Measurements from ENCODE around the gene LURAP1L. TPM values are rescaled to one million over a fixed set of nuclear protein-coding genes. Genes with fewer than 3 reads are reported as not detected.

LURAP1L gene
- total and polyA plus RNA-seq, 9 of the 15 experiments (the other 6 are each of a cell fraction or from before 2014, with no cell fraction given) = 0.06 to 0.28 (median 0.07) TPM; not detected in 4

DNA sequence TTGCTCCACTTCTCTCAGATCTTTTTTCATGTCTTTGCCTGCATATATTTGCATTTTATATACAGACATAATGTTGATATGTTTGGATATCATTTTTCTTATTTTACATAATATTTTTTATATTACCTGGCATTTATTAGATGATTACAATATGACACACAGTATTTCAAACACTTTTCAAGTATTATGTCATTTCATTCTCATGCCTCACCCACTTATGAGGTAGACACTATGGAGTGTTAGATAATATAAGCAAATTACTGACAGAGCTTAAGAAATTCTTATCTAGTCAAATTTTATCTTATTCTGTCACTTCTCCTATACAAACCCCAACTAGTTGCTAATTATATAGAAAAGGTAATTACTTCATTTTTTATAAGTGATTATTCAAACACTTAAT is 11.1 kb downstream of the LURAP1L start:
- Histone ChIP-seq H3K9me1 (ENCODE audit: control insufficient read depth, insufficient read depth, low read length) (no peaks in the 10 kb centered on the region), H3K9me3 (replicated peaks; ENCODE audit: control insufficient read depth, insufficient read depth, low read depth, low read length) (no peaks in the 10 kb centered on the region), H3K9ac (ENCODE audit: insufficient read depth in 1 of 2, low read depth in 2 of 2, low read length in 2 of 2) (no peak overlapping the region), H3K4me3 (no peak overlapping the region), H3K27ac (ENCODE audit: extremely low read depth, low read depth, low read length) (no peak overlapping the region), H3K36me3 (ENCODE audit: control insufficient read depth, insufficient read depth, low read length) (no peaks in the 10 kb centered on the region), H3K4me2 (ENCODE audit: insufficient read depth, low read length) (no peak overlapping the region), H2AFZ (ENCODE audit: low read depth, low read length) (no peak overlapping the region), H3K27me3 (ENCODE audit: control insufficient read depth in 2 of 2, insufficient read depth in 2 of 2, low read length in 2 of 2) (no peaks in the 10 kb centered on the region), H3K79me2 (ENCODE audit: control insufficient read depth, insufficient read depth, low read length) (no peaks in the 10 kb centered on the region), H3K4me1 (replicated peaks in 1 of 2; ENCODE audit: control insufficient read depth in 2 of 2, insufficient read depth in 2 of 2, low read length in 2 of 2) (0 out of 5 replicates have a peak, but pooled peaks cover 0 to 2% of the 10 kb centered on the region in 2 experiments), H4K20me1 (replicated peaks; ENCODE audit: control insufficient read depth, insufficient read depth, low read length) (no peaks in the 10 kb centered on the region)
- ChIA-PET CTCF (ENCODE audit: low intra/inter-chr PET ratio) (no interaction called here), POLR2A (no interaction called here)
- intact Hi-C loops (cut with micrococcal nuclease) = no loop called here
- ATAC-seq (no peak), DNase-seq (ENCODE audit: extremely low read depth in 1 of 4, low spot score in 3 of 4) (no peak), FAIRE-seq (no peak)
- in situ Hi-C loops (cut with MboI) = no loop called here
- BruUV-seq (replicated peaks) = no TSS peak
- TF ChIP-seq, protein P1, sequence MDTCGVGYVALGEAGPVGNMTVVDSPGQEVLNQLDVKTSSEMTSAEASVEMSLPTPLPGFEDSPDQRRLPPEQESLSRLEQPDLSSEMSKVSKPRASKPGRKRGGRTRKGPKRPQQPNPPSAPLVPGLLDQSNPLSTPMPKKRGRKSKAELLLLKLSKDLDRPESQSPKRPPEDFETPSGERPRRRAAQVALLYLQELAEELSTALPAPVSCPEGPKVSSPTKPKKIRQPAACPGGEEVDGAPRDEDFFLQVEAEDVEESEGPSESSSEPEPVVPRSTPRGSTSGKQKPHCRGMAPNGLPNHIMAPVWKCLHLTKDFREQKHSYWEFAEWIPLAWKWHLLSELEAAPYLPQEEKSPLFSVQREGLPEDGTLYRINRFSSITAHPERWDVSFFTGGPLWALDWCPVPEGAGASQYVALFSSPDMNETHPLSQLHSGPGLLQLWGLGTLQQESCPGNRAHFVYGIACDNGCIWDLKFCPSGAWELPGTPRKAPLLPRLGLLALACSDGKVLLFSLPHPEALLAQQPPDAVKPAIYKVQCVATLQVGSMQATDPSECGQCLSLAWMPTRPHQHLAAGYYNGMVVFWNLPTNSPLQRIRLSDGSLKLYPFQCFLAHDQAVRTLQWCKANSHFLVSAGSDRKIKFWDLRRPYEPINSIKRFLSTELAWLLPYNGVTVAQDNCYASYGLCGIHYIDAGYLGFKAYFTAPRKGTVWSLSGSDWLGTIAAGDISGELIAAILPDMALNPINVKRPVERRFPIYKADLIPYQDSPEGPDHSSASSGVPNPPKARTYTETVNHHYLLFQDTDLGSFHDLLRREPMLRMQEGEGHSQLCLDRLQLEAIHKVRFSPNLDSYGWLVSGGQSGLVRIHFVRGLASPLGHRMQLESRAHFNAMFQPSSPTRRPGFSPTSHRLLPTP (IDR thresholded peaks at IDR 0.05; ENCODE audit: borderline replicate concordance, extremely low read depth, insufficient read length) = no peak
- no peak for TF ChIP-seq ZNF184 (CRISPR knock-in tag; IDR thresholded peaks at IDR 0.05)
- TF ChIP-seq CREBBP (IDR thresholded peaks at IDR 0.05; ENCODE audit: low read depth, low read length) = no peak
- no peak for TF ChIP-seq EGR1 (conservative IDR thresholded peaks at IDR 0.05)
- TF ChIP-seq THRAP3 (IDR thresholded peaks at IDR 0.05; ENCODE audit: borderline replicate concordance) = no peak
- no peak for TF ChIP-seq HCFC1 (IDR thresholded peaks at IDR 0.05; ENCODE audit: low read depth, low read length)
- TF ChIP-seq L3MBTL2 (IDR thresholded peaks at IDR 0.05) = no peak
- no peak for TF ChIP-seq BRD4 (IDR thresholded peaks at IDR 0.05)
- TF ChIP-seq AFF1 (IDR thresholded peaks at IDR 0.05; ENCODE audit: low read depth in 1 of 2, partially characterized antibody in 2 of 2) = no peak
- no peak for TF ChIP-seq COPS2 (conservative IDR thresholded peaks at IDR 0.05)
- TF ChIP-seq ETS1 (conservative IDR thresholded peaks at IDR 0.05; ENCODE audit: control insufficient read depth, low read depth, low read length) = no peak
- no peak for TF ChIP-seq JUNB (CRISPR knock-in tag; conservative IDR thresholded peaks at IDR 0.05)
- no peak for TF ChIP-seq NR2C2 (CRISPR knock-in tag; IDR thresholded peaks at IDR 0.05)
- TF ChIP-seq NR2C2 (tag; IDR thresholded peaks at IDR 0.05) = no peak
- TF ChIP-seq U2AF2 (optimal IDR thresholded peaks at IDR 0.05; ENCODE audit: low read depth, low read length) = no peak
- no peak for TF ChIP-seq XRCC4 (IDR thresholded peaks at IDR 0.05; ENCODE audit: extremely low read depth, insufficient read depth, insufficient read length)
- no peak for TF ChIP-seq ZNF282 (CRISPR knock-in tag; IDR thresholded peaks at IDR 0.05)
- TF ChIP-seq ELF1 (tag; IDR thresholded peaks at IDR 0.05) = no peak
